Vagina (tissue), 2 donors: ENCODE results near the gene SPACA6. TPM values are rescaled to one million over a fixed set of nuclear protein-coding genes. Genes with fewer than 3 reads are reported as not detected.
"Not testable (repeated sequence)": the region's sequence is repeated elsewhere in the genome, so short reads cannot be mapped to it uniquely, and the experiment has no call there.

Source experiments
- DNase-seq, 2 donors: peaks; one replicate each; pipeline ENCODE4 v3.0.0-alpha.2; 2017; ENCODE audit errors: extremely low spot score in 2 of 2
- H3K27ac ChIP-seq: fragments of 200-600 bp; sonication (generic); one replicate; pipeline ENCODE4 v1.5.1; 2019
- H3K27me3 ChIP-seq: fragments of 200-600 bp; sonication (generic); one replicate; pipeline ENCODE4 v1.5.1; 2019
- H3K36me3 ChIP-seq, 2 donors: fragments of 200-600 bp; sonication (generic); one replicate each; pipeline ENCODE4 v1.5.1; 2017 to 2019
- H3K4me1 ChIP-seq: fragments of 200-600 bp; sonication (generic); one replicate; pipeline ENCODE4 v1.5.1; 2019
- H3K4me3 ChIP-seq, 2 donors: fragments of 200-600 bp; sonication (generic); 1 replicate in 1 of 2; 2 replicates in 1 of 2; pipeline ENCODE4 v1.5.1; 2016 to 2019
- H3K9me3 ChIP-seq: fragments of 200-600 bp; sonication (generic); one replicate; pipeline ENCODE4 v1.5.1; 2019
- POLR2A ChIP-seq, 2 donors: fragments of 450-650 bp; IDR thresholded peaks; one replicate each; pipeline ENCODE4 v1.6.1; 2017; ENCODE audit warnings: antibody characterized with exemption in 2 of 2, mild to moderate bottlenecking in 2 of 2, moderate library complexity in 2 of 2
- POLR2AphosphoS5 ChIP-seq, 2 donors: sonication (generic); formaldehyde crosslinking; IDR thresholded peaks; one replicate each; pipeline ENCODE4 v1.9.0; 2017; ENCODE audit warnings: antibody characterized with exemption in 2 of 2, mild to moderate bottlenecking in 2 of 2, low read depth in 1 of 2; ENCODE audit not compliant: insufficient read depth in 1 of 2
- intact Hi-C: fragments of 100-400 bp; cut with DNase I; formaldehyde crosslinking; loops from one replicate; pipeline ENCODE4 v1.15.1; 2023
- total RNA-seq: library from RNA; depleted of rRNA; stranded (reverse); fragments of >200 nt; gene quantifications from one replicate; pipeline ENCODE4 v1.2.3, GENCODE V29; 2016
- TF ChIP-seq, protein P1 (sequence below), 3 experiments: fragments of 450-650 bp in 2 of 3; fragments of 200-600 bp in 1 of 3; sonication (generic) in 1 of 3; IDR thresholded peaks; one replicate each; pipeline ENCODE4 v1.5.1; 2017 to 2019; ENCODE audit warnings: antibody characterized with exemption in 3 of 3, mild to moderate bottlenecking in 2 of 3, moderate library complexity in 2 of 3

SPACA6 gene
- total RNA-seq, 1 donor from 2014 or later = 53.0 TPM

DNA sequence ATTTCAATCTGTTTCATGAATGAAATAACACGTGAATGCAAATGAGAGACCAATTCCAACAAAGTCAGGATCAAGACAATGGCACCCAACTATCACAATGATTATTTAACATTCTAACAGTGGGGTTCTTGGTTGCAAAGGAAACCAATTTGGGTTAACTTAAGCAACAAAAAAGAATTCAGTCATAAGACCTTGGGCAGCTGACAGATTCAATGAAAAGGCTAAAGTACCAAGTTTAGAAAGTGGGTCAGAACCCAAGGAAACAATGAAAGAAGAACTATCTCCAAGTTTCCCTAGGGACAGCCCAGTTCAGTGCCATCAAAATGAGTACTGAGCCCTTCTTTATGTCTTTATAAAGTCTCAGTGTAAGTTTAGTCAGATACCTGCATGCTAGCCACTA is 29.0 kb upstream of the SPACA6 start:
- H3K4me3 ChIP-seq = no peak overlapping the region
- H3K27ac ChIP-seq = no peak overlapping the region
- no peaks in the 10 kb centered on the region for H3K9me3 ChIP-seq
- no peak for DNase-seq
- no peak for TF ChIP-seq POLR2AphosphoS5 (IDR thresholded peaks at IDR 0.05; ENCODE audit: insufficient read depth in 1 of 2, low read depth in 1 of 2)
- TF ChIP-seq, protein P1, sequence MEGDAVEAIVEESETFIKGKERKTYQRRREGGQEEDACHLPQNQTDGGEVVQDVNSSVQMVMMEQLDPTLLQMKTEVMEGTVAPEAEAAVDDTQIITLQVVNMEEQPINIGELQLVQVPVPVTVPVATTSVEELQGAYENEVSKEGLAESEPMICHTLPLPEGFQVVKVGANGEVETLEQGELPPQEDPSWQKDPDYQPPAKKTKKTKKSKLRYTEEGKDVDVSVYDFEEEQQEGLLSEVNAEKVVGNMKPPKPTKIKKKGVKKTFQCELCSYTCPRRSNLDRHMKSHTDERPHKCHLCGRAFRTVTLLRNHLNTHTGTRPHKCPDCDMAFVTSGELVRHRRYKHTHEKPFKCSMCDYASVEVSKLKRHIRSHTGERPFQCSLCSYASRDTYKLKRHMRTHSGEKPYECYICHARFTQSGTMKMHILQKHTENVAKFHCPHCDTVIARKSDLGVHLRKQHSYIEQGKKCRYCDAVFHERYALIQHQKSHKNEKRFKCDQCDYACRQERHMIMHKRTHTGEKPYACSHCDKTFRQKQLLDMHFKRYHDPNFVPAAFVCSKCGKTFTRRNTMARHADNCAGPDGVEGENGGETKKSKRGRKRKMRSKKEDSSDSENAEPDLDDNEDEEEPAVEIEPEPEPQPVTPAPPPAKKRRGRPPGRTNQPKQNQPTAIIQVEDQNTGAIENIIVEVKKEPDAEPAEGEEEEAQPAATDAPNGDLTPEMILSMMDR (IDR thresholded peaks at IDR 0.05) = no peak
- no peak for TF ChIP-seq POLR2A (IDR thresholded peaks at IDR 0.05)
- no peaks in the 10 kb centered on the region for H3K27me3 ChIP-seq
- intact Hi-C loops = loop anchor here (5.0 kb wide), 1 partner anchor 197 kb away; no protein-coding TSS in a partner anchor
- H3K36me3 ChIP-seq = no peaks in the 10 kb centered on the region
- H3K4me1 ChIP-seq = no peaks in the 10 kb centered on the region

DNA sequence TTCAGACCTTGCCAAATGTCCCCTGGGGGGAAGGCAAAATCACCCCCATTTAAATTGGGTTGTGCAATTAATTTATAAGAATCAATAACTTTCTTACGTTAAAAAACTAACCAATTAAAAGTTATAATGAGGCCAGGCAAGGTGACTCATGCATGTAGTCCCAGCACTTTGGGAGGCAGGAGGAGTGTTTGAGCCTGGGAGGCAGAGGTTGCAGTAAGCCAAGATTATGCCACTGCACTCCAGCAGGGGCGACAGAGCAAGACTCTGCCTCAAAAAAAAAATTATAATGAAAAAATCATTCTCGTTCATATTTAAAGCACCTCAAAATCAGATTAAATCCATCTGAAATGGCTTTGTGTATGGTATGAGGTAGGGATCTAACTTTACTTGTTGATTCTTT is 28.1 kb upstream of the SPACA6 start:
- Histone ChIP-seq H3K9me3 (no peaks in the 10 kb centered on the region), H3K27me3 (no peaks in the 10 kb centered on the region), H3K27ac (no peak overlapping the region), H3K4me1 (no peaks in the 10 kb centered on the region), H3K4me3 (no peak overlapping the region), H3K36me3 (no peaks in the 10 kb centered on the region)
- no peak for DNase-seq
- no peak for TF ChIP-seq POLR2AphosphoS5 (IDR thresholded peaks at IDR 0.05; ENCODE audit: insufficient read depth in 1 of 2, low read depth in 1 of 2)
- intact Hi-C loops = loop anchor here (5.0 kb wide), 2 partner anchors 198 to 632 kb away; partner anchors contain the start of gene ZNF480

DNA sequence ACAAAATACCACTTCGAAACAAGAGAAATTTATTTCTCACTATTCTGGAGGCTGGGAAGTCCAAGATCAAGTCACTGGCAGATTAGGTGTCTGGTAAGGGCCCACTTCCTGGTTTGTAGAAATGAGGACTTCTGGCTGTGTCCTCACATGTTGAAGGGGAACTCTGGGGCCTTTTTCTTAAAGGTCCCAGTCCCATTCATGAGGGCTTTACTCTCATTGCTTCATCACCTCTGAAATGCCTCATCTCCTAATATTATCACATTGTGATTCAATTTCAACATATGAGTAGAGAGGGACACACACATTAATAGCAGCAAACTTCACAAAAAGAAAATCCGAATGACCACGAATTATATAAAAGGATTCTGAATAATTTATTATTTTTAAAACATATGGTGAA is 24.9 kb upstream of the SPACA6 start:
- Histone ChIP-seq H3K27ac (no peak overlapping the region), H3K36me3 (no peaks in the 10 kb centered on the region), H3K27me3 (no peaks in the 10 kb centered on the region), H3K9me3 (no peaks in the 10 kb centered on the region), H3K4me3 (no peak overlapping the region), H3K4me1 (no peaks in the 10 kb centered on the region)
- intact Hi-C loops = loop anchor here (5.0 kb wide), 1 partner anchor 629 kb away; the partner anchor contains the start of gene ZNF480
- DNase-seq = no peak
- TF ChIP-seq POLR2AphosphoS5 (IDR thresholded peaks at IDR 0.05; ENCODE audit: insufficient read depth in 1 of 2, low read depth in 1 of 2) (no peak), POLR2A (IDR thresholded peaks at IDR 0.05) (no peak)
- TF ChIP-seq, protein P1 (IDR thresholded peaks at IDR 0.05) = no peak

DNA sequence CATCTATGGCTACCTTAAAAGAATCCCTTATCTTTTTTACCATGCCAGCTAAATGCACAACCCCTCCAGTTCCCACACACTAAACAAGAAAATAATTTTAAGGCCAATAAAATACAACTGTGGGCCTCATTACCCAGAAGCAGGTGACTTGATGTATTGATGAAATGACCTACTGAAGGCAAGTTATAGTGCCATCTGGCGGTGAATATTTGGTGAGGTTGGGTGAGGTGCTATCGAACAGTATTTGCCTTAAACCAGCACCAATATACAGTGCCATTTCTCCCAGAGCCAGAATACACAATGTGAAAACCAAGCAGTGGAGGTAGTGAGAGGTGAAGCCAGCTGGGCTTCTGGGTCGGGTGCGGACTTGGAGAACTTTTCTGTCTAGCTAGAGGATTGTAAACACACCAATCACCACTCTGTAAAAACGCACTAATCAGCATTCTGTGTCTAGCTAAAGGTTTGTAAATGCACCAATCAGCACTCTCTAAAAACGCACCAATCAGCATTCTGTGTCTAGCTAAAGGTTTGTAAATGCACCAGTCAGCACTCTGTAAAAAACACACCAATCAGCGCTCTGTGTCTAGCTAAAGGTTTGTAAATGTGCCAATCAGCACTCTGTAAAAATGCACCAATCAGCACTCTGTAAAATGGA is 17.1 kb upstream of the SPACA6 start:
- intact Hi-C loops, DNase-seq, H3K27me3 ChIP-seq, H3K9me3 ChIP-seq, H3K4me1 ChIP-seq, H3K36me3 ChIP-seq, H3K27ac ChIP-seq, H3K4me3 ChIP-seq: not testable (repeated sequence)

DNA sequence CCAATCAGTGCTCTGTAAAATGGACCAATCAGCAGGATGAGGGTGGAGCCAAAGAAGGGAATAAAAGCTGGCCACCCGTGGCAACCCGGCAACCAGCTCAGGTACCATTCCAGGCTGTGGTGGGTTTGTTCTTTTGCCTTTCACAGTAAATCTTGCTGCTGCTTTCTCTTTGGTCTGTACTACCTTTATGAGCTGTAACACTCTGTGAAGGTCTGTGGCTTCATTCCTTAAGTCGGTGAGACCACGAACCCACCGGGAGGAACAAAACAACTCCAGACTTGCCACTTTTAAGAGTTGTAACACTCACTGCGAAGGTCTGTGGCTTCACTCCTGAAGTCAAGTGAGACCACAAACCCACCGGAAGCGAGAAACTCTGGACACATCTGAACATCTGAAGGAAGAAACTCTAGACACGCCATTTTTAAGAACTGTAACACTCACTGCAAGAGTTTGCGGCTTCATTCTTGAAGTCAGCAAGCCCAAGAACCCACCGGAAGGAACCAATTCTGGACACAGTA is 16.5 kb upstream of the SPACA6 start:
- H3K9me3 ChIP-seq = no peaks in the 10 kb centered on the region
- H3K27me3 ChIP-seq = no peaks in the 10 kb centered on the region
- H3K4me1 ChIP-seq = no peaks in the 10 kb centered on the region
- intact Hi-C loops = no loop called here
- TF ChIP-seq POLR2A (IDR thresholded peaks at IDR 0.05) (no peak), POLR2AphosphoS5 (IDR thresholded peaks at IDR 0.05; ENCODE audit: insufficient read depth in 1 of 2, low read depth in 1 of 2) (no peak)
- TF ChIP-seq, protein P1 (IDR thresholded peaks at IDR 0.05) = no peak
- no peak for DNase-seq
- no peaks in the 10 kb centered on the region for H3K36me3 ChIP-seq
- H3K4me3 ChIP-seq = no peak overlapping the region
- no peak overlapping the region for H3K27ac ChIP-seq

DNA sequence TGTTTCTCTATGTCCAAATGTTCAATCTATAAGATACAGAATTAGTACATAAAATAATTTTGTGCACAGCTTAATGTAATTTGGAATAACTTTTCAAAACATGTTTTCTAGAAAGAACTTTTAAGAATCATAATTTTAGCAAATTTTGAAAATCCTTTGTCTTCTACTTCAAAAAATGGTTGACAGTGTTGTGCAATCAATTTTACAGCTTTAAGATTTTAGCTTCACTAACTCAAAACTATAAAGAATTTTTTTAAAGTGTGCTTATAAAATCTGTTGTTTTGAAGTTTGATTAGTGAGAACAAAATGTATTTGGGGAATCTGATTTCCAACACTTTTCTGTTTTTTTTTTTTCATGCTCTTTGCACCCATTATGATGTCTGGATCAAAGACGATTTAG is 12.7 kb upstream of the SPACA6 start:
- Histone ChIP-seq H3K4me3 (no peak overlapping the region), H3K27ac (no peak overlapping the region), H3K36me3 (no peaks in the 10 kb centered on the region), H3K27me3 (no peaks in the 10 kb centered on the region), H3K4me1 (no peaks in the 10 kb centered on the region), H3K9me3 (no peaks in the 10 kb centered on the region)
- intact Hi-C loops = loop anchor here (10.0 kb wide), 1 partner anchor 116 kb away; no protein-coding TSS in a partner anchor
- TF ChIP-seq POLR2A (IDR thresholded peaks at IDR 0.05) = no peak
- no peak for TF ChIP-seq POLR2AphosphoS5 (IDR thresholded peaks at IDR 0.05; ENCODE audit: insufficient read depth in 1 of 2, low read depth in 1 of 2)
- TF ChIP-seq, protein P1 (IDR thresholded peaks at IDR 0.05) = no peak
- no peak for DNase-seq
